Activated CD4-positive, alpha-beta T cell treated with anti-CD3 and anti-CD28 coated beads, Interleukin-2, Interleukin-6, amounts not matched to agents 100 ng/mL and 50 ng/mL, durations not matched to agents 16 hours and 8 hours (primary cell): ENCODE results near the gene LRRC63.
"Not testable (repeated sequence)": the region's sequence is repeated elsewhere in the genome, so short reads cannot be mapped to it uniquely, and the experiment has no call there.

Source experiments
- DNase-seq: peaks from one replicate; pipeline ENCODE4 v3.0.0-alpha.2; 2020

The LRRC63 gene

GRCh38 chr13:46211483-46212351 lies at the start of gene LRRC63:
Gene LRRC63, plus strand, starts transcription at chr13:46211928. Its CDS starts 1,107 bp downstream, at chr13:46213035.
- DNase-seq, result peak; percentile 92

- not testable (repeated sequence) for DNase-seq
Observed at GRCh38 chr13:46162741-46163140, 49.0 kb upstream of the LRRC63 start.

DNA sequence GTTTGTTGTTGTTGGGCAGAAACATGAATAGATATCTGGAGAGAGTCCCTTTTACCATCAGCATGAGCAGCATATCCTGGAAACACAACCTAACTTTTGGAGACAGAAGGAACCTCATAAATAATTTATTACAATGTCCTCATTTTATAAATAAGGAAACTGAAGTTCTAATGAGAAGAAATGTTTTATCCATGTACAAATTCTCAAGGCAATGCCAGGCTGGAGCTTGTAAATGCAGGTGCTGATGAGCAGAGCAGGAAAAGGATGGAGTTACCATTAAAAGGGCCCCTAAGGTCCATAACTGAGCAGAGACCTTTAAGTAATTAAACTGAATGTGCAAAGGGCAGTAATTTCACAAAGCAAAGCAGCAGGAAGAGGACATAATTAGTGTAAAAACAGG lies 47.1 kb upstream of the LRRC63 start:
- no peak for DNase-seq

DNA sequence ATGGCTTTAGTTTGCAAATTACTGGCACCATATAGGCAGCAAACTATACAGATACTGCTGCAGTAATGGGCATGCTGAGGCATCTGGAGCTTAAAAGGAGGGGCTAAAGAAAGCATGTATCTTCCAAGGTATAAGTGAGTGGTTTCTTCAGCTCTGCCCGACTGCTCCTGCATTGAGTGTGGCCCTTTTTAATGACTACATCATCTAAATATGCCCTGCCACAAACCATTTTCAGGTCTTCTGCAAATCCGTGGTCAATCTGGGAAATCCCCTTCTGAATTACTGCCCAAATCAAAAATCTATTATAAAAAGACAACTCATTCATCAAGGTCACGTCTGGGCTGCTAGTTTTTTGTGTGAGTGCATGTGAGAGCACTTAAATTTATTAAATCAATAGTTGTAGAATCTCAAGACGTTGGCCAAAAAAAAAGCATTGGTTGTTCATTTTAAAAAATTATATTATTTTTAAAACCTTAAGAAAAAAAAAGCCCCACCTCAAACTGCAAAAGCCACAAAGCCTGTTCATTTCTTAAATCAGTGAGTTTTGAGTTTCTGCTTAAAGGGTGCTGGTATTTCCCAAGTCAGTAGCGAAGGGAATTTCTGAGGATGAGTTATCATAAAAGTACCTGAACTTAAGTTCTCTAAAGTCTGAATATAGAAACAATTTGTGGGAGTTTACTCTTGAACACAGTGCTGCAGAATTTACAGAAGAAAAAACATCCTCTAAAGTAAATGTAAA lies 46.1 kb upstream of the LRRC63 start:
- DNase-seq, result peak; percentile 86

- DNase-seq, result peak; percentile 45
Observed at GRCh38 chr13:46166224-46166584, 45.5 kb upstream of the LRRC63 start.

DNA sequence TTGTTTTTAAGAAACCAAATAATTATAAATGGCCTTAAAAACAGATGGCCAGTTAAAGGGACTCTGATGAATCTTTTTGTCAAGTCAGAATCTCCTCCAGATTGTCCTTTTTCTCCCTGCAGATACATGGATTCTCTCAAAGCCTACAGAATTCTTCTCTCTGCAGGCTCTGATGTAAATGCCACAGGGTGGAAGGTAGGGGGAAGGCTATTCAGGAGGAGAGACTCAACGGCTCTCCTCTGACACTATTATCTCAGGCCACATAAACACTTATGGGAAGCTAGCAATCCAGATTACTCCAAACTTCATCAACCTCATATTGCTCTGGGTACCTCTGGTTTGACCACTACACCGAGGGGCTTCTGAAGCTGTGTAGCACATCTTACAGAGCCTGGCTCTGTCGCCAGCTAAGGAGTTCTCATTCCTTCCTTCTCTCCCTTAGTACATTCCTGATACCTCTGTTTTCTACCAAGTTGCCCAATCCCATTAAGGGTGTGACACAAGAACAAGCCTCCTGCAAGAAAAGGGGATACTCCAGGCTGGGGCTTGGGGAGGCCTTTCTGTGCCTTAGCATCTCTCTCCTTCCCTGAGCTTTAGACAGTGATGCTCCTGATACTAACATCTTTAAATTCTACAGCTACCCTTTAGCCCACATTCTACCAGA lies 44.6 kb upstream of the LRRC63 start:
- DNase-seq, result no peak

DNA sequence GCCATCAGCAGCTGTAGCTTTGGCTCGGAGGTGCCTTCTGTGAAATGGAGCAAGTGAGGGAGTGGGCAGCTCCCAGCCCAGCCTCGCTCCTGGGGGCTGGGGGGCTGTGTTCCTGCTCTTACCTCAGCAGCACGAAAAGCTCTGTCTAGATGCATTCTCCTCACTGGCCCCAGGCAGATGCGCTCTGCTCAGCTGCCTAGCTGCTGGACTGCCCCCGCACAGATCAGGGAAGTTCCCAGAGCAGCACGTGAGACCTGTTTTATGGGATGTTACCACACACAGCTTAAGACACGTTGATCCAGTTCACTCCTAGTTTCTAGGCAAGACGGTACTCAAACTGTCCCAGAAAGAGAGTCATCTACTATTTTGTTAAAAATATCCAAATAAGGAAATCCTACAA lies 43.4 kb upstream of the LRRC63 start:
- peak; percentile 52 for DNase-seq

DNA sequence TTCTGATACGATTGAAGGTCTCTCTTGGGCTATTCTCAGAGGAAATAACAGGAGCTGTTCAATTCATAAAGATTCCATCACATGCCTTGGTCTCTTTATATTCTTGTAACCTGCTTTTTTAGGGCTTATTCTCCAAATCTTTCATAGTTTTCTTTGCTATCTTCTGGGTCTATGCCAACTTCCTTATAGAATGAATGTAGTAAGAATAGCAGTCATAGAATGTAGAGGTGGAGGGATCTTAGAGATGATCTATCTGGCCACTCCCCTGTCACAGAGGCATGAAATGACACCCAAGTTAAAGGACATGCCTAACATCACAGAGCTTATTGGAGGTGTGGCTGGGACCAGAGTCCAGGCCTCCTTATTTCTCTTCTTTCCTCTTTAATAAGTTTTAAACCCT lies 42.9 kb upstream of the LRRC63 start:
- DNase-seq, result peak; percentile 45

DNA sequence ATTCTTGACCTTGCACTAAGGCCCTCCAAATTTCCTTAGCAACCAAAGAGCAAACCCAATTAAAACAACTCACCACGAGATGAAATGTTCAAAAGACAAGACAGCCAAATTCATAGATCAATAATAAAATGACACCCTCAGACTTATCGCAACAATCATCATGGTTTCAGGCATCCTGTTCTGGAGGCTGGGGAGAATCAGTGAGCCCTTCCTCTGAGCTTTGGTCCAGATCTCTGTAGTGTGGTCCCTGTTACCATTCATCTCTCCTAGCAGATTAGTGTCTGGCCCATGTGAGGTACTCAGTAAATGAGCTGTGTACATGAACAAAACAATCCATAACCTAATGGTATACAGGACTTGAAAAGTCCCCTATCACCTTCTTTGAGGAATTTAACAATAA lies 42.0 kb upstream of the LRRC63 start:
- no peak for DNase-seq

DNA sequence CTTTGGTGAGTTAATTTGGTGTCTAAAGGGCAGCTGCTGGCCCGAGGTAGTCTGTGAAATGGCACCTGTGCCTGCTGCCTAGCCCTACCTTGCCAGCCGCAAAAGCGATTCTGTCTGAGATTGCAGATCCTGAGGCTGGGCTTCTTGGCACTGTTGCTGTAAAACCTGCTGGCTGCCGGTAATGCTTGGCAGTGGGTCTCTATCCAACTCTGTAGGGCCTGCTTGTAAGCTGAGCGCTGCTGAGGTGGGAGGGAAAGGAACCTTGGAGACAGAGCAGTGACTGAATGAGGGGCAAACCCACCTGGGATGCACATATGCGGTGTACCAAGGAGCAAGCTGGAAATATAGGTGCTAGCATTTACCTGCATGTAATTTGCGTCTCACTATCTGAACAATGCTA lies 41.5 kb upstream of the LRRC63 start:
- DNase-seq, result no peak

- peak; percentile 58 for DNase-seq
Observed at GRCh38 chr13:46170687-46171086, 41.0 kb upstream of the LRRC63 start.

- no peak for DNase-seq
Observed at GRCh38 chr13:46171217-46171616, 40.5 kb upstream of the LRRC63 start.

- DNase-seq, result no peak
Observed at GRCh38 chr13:46171739-46172138, 40.0 kb upstream of the LRRC63 start.

- DNase-seq, result peak; percentile 83
Observed at GRCh38 chr13:46172531-46172991, 39.2 kb upstream of the LRRC63 start.

DNA sequence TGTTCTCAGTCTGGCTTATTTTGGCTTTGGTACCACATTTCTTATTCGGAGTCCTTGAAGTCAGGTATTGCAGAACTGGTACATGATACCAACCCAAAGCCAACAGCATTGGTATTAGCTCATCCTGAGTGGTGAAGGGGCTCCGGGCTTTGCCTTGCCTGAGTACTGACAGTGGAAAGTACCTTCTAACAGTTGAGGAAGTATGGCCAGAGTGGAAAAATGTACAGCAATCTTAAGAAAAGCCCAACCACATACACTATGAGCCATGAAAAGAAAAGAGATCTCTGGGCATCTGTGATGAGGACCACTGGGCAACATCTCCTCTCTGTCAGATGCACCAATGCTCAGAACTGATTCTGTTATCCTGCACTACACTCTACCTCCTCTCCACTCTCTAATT lies 38.1 kb upstream of the LRRC63 start:
- peak; percentile 73 for DNase-seq

DNA sequence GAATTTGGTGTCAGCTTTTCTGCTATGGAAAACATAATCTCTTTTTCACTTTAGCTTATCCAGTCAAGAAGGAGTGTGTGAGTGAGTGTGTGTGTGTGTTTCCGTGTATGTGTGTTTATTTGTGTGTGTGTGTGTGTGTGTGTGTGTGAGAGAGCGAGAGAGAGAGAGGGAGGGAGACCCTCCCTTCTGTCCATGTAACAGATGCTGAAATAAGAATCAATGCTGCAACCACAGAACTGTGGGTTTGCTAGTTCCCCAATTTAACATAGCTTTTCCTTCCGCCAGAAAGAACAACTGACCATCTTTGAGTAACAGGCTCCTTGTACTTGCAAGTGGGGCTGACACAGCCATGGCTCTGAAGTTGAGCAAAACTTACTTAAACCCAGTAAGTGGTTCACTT lies 35.0 kb upstream of the LRRC63 start:
- DNase-seq, result peak; percentile 68

DNA sequence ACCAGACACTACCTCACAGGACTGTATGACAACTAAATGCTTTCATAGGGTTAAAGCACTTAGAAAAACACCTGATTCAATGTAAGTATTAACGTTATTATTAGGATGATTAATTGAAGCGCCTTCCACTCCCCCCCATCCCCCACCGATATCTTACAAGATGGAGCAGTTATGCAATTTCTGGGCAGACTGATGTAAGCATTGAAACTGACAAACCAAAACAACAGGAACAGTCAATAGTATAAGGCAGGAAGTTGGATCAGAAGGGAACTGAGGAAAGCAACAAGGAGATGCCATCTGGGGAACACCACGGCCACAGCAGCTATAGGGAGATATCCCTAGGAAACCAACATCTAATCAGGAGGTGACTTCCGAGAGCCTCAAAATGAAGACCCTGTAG lies 33.6 kb upstream of the LRRC63 start:
- DNase-seq, result no peak

GRCh38 chr13:46178821-46179220 lies 32.9 kb upstream of the LRRC63 start:
- no peak for DNase-seq

GRCh38 chr13:46179491-46179908 lies 32.2 kb upstream of the LRRC63 start:
- peak; percentile 87 for DNase-seq

GRCh38 chr13:46179969-46180763 lies 31.6 kb upstream of the LRRC63 start:
- no peak for DNase-seq

GRCh38 chr13:46181377-46181839 lies 30.3 kb upstream of the LRRC63 start:
- DNase-seq, result no peak

- peak; percentile 93 for DNase-seq
Observed at GRCh38 chr13:46181840-46182490, 29.8 kb upstream of the LRRC63 start, which contains the start of gene LCP1. Gene LCP1, minus strand, starts transcription at chr13:46182177. Its CDS starts 22,515 bp downstream, at chr13:46159662.
